Progenitor cell of endocrine pancreas (in vitro differentiated cells): ENCODE results near the gene WDR5B. TPM values are rescaled to one million over a fixed set of nuclear protein-coding genes. Genes with fewer than 3 reads are reported as not detected.

ENCODE experiments used
- DNase-seq: peaks from one replicate; pipeline ENCODE4 v3.0.0; 2021; ENCODE audit warnings: low spot score; ENCODE audit not compliant: unreplicated experiment
- H3K27ac Mint-ChIP-seq: 2 replicates; pipeline ENCODE4 v1.8.0; 2021; ENCODE audit warnings: mild to moderate bottlenecking, moderate library complexity, mixed read lengths
- H3K27me3 Mint-ChIP-seq: 2 replicates; pipeline ENCODE4 v1.8.0; 2021; ENCODE audit warnings: mixed read lengths
- H3K36me3 Mint-ChIP-seq: 2 replicates; pipeline ENCODE4 v1.8.0; 2022; ENCODE audit warnings: mixed read lengths; ENCODE audit not compliant: insufficient read depth
- H3K4me1 Mint-ChIP-seq: 2 replicates; pipeline ENCODE4 v1.8.0; 2021; ENCODE audit warnings: low read depth, mixed read lengths
- H3K4me3 Mint-ChIP-seq: 2 replicates; pipeline ENCODE4 v1.8.0; 2021; ENCODE audit warnings: low read depth, mild to moderate bottlenecking, moderate library complexity, mixed read lengths
- H3K9me3 Mint-ChIP-seq: 2 replicates; pipeline ENCODE4 v1.8.0; 2021; ENCODE audit warnings: low read depth, mixed read lengths
- CTCF ChIP-seq: fragments of 200-600 bp; sonication (generic); IDR thresholded peaks from one replicate; pipeline ENCODE4 v1.5.0; 2021; ENCODE audit warnings: antibody characterized with exemption, mild to moderate bottlenecking; ENCODE audit not compliant: unreplicated experiment
- total RNA-seq: library from RNA; stranded (reverse); gene quantifications from 2 replicates; pipeline ENCODE4 v1.2.1, GENCODE V29; 2021

WDR5B gene
- total RNA-seq, 1 donor from 2014 or later: 6.6 TPM

GRCh38 chr3:122398920-122399319 lies 16.9 kb downstream of the WDR5B start:
- DNase-seq: no peak
- Mint-ChIP-seq H3K36me3 (no peaks in the 10 kb centered on the region), H3K27me3 (no peaks in the 10 kb centered on the region), H3K9me3 (no peaks in the 10 kb centered on the region), H3K4me1 (peaks cover 11% of the 10 kb centered on the region), H3K27ac (no peak overlapping the region), H3K4me3 (no peak overlapping the region)
- TF ChIP-seq CTCF: no peak

- Mint-ChIP-seq H3K4me3 (no peak overlapping the region), H3K4me1 (peaks cover 27% of the 10 kb centered on the region), H3K9me3 (no peaks in the 10 kb centered on the region), H3K36me3 (no peaks in the 10 kb centered on the region), H3K27ac (peak overlapping the region; percentile 25), H3K27me3 (no peaks in the 10 kb centered on the region)
- no peak for DNase-seq
- TF ChIP-seq CTCF: no peak
Observed at GRCh38 chr3:122397201-122397600, 18.7 kb downstream of the WDR5B start.

GRCh38 chr3:122396511-122396910 lies 19.4 kb downstream of the WDR5B start:
- DNase-seq: no peak
- no peaks in the 10 kb centered on the region for H3K27me3 Mint-ChIP-seq
- H3K36me3 Mint-ChIP-seq: no peaks in the 10 kb centered on the region
- H3K4me1 Mint-ChIP-seq: peaks cover 34% of the 10 kb centered on the region
- TF ChIP-seq CTCF: no peak
- no peak overlapping the region for H3K4me3 Mint-ChIP-seq
- no peak overlapping the region for H3K27ac Mint-ChIP-seq
- no peaks in the 10 kb centered on the region for H3K9me3 Mint-ChIP-seq

GRCh38 chr3:122395582-122395981 lies 20.3 kb downstream of the WDR5B start:
- Mint-ChIP-seq H3K9me3 (no peaks in the 10 kb centered on the region), H3K36me3 (no peaks in the 10 kb centered on the region), H3K27me3 (no peaks in the 10 kb centered on the region), H3K27ac (no peak overlapping the region), H3K4me1 (peaks cover 35% of the 10 kb centered on the region), H3K4me3 (no peak overlapping the region)
- no peak for DNase-seq
- no peak for TF ChIP-seq CTCF

GRCh38 chr3:122394173-122394572 lies 21.7 kb downstream of the WDR5B start:
- no peak for TF ChIP-seq CTCF
- DNase-seq: no peak
- Mint-ChIP-seq H3K4me1 (peaks cover 37% of the 10 kb centered on the region), H3K4me3 (no peak overlapping the region), H3K36me3 (no peaks in the 10 kb centered on the region), H3K27me3 (no peaks in the 10 kb centered on the region), H3K9me3 (no peaks in the 10 kb centered on the region), H3K27ac (peak overlapping the region; percentile 89)
